ENCODE measurements around the gene ANKS1B. TPM values are rescaled to one million over a fixed set of nuclear protein-coding genes. Genes with fewer than 3 reads are reported as not detected.

The ANKS1B gene
- total RNA-seq, 1 experiment from 2014 or later: 5.8 TPM

DNA sequence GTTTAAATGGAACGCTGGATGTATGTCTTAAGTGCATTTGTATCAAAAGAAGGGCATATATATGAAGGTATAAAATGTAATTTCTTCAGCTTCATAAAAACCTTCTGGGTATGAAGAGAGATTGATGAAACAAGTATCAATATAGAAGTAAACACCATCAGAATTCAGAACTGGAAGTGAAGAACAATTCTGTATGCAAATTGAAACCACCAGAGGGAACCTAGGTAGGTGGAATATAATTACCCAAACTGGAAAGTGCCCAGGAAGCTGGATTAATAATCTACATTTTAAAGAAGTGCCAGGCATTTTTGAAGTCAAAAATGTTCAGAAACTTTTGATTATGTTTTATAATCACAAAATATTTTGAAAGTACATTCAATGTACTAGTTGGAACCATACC, 673.4 kb downstream of the ANKS1B start:
- Mint-ChIP-seq H3K4me1 (no peaks in the 10 kb centered on the region), H3K9me3 (peaks cover 6% of the 10 kb centered on the region; the same call in 1 of the 2 replicates), H3K27ac (no peak overlapping the region), H3K27me3 (ENCODE audit: low read depth) (no peaks in the 10 kb centered on the region), H3K36me3 (no peaks in the 10 kb centered on the region), H3K4me3 (no peak overlapping the region)
- ATAC-seq (no peak), DNase-seq (ENCODE audit: low spot score) (no peak)
- CTCF ChIA-PET: no interaction called here
- TF ChIP-seq JAZF1 (CRISPR knock-in tag; IDR thresholded peaks at IDR 0.05) (no peak), MYBL2 (CRISPR knock-in tag; IDR thresholded peaks at IDR 0.05) (no peak), EMX1 (CRISPR knock-in tag; IDR thresholded peaks at IDR 0.05) (no peak), NFYB (CRISPR knock-in tag; conservative IDR thresholded peaks at IDR 0.05; ENCODE audit: low read depth) (no peak), FOXJ3 (CRISPR knock-in tag; IDR thresholded peaks at IDR 0.05; ENCODE audit: borderline replicate concordance) (no peak), TCF7 (CRISPR knock-in tag; IDR thresholded peaks at IDR 0.05; ENCODE audit: low read depth) (no peak), GABPB1 (CRISPR knock-in tag; IDR thresholded peaks at IDR 0.05) (no peak), TEAD1 (CRISPR knock-in tag; IDR thresholded peaks at IDR 0.05) (no peak), SP1 (CRISPR knock-in tag; conservative IDR thresholded peaks at IDR 0.05) (no peak), ZNF219 (CRISPR knock-in tag; IDR thresholded peaks at IDR 0.05; ENCODE audit: borderline replicate concordance) (no peak)
- TF ChIP-seq, protein P1, sequence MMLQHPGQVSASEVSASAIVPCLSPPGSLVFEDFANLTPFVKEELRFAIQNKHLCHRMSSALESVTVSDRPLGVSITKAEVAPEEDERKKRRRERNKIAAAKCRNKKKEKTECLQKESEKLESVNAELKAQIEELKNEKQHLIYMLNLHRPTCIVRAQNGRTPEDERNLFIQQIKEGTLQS (CRISPR knock-in tag; conservative IDR thresholded peaks at IDR 0.05): no peak
- TF ChIP-seq, protein P2, sequence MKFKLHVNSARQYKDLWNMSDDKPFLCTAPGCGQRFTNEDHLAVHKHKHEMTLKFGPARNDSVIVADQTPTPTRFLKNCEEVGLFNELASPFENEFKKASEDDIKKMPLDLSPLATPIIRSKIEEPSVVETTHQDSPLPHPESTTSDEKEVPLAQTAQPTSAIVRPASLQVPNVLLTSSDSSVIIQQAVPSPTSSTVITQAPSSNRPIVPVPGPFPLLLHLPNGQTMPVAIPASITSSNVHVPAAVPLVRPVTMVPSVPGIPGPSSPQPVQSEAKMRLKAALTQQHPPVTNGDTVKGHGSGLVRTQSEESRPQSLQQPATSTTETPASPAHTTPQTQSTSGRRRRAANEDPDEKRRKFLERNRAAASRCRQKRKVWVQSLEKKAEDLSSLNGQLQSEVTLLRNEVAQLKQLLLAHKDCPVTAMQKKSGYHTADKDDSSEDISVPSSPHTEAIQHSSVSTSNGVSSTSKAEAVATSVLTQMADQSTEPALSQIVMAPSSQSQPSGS (CRISPR knock-in tag; IDR thresholded peaks at IDR 0.05; ENCODE audit: borderline replicate concordance, low read depth): no peak
- TF ChIP-seq, protein P3, sequence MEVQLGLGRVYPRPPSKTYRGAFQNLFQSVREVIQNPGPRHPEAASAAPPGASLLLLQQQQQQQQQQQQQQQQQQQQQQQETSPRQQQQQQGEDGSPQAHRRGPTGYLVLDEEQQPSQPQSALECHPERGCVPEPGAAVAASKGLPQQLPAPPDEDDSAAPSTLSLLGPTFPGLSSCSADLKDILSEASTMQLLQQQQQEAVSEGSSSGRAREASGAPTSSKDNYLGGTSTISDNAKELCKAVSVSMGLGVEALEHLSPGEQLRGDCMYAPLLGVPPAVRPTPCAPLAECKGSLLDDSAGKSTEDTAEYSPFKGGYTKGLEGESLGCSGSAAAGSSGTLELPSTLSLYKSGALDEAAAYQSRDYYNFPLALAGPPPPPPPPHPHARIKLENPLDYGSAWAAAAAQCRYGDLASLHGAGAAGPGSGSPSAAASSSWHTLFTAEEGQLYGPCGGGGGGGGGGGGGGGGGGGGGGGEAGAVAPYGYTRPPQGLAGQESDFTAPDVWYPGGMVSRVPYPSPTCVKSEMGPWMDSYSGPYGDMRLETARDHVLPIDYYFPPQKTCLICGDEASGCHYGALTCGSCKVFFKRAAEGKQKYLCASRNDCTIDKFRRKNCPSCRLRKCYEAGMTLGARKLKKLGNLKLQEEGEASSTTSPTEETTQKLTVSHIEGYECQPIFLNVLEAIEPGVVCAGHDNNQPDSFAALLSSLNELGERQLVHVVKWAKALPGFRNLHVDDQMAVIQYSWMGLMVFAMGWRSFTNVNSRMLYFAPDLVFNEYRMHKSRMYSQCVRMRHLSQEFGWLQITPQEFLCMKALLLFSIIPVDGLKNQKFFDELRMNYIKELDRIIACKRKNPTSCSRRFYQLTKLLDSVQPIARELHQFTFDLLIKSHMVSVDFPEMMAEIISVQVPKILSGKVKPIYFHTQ (CRISPR knock-in tag; IDR thresholded peaks at IDR 0.05): no peak
- TF ChIP-seq, protein P4, sequence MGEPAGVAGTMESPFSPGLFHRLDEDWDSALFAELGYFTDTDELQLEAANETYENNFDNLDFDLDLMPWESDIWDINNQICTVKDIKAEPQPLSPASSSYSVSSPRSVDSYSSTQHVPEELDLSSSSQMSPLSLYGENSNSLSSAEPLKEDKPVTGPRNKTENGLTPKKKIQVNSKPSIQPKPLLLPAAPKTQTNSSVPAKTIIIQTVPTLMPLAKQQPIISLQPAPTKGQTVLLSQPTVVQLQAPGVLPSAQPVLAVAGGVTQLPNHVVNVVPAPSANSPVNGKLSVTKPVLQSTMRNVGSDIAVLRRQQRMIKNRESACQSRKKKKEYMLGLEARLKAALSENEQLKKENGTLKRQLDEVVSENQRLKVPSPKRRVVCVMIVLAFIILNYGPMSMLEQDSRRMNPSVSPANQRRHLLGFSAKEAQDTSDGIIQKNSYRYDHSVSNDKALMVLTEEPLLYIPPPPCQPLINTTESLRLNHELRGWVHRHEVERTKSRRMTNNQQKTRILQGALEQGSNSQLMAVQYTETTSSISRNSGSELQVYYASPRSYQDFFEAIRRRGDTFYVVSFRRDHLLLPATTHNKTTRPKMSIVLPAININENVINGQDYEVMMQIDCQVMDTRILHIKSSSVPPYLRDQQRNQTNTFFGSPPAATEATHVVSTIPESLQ (CRISPR knock-in tag; IDR thresholded peaks at IDR 0.05): no peak
- TF ChIP-seq, protein P5, sequence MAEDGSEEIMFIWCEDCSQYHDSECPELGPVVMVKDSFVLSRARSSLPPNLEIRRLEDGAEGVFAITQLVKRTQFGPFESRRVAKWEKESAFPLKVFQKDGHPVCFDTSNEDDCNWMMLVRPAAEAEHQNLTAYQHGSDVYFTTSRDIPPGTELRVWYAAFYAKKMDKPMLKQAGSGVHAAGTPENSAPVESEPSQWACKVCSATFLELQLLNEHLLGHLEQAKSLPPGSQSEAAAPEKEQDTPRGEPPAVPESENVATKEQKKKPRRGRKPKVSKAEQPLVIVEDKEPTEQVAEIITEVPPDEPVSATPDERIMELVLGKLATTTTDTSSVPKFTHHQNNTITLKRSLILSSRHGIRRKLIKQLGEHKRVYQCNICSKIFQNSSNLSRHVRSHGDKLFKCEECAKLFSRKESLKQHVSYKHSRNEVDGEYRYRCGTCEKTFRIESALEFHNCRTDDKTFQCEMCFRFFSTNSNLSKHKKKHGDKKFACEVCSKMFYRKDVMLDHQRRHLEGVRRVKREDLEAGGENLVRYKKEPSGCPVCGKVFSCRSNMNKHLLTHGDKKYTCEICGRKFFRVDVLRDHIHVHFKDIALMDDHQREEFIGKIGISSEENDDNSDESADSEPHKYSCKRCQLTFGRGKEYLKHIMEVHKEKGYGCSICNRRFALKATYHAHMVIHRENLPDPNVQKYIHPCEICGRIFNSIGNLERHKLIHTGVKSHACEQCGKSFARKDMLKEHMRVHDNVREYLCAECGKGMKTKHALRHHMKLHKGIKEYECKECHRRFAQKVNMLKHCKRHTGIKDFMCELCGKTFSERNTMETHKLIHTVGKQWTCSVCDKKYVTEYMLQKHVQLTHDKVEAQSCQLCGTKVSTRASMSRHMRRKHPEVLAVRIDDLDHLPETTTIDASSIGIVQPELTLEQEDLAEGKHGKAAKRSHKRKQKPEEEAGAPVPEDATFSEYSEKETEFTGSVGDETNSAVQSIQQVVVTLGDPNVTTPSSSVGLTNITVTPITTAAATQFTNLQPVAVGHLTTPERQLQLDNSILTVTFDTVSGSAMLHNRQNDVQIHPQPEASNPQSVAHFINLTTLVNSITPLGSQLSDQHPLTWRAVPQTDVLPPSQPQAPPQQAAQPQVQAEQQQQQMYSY (CRISPR knock-in tag; IDR thresholded peaks at IDR 0.05): no peak
- TF ChIP-seq, protein P6, sequence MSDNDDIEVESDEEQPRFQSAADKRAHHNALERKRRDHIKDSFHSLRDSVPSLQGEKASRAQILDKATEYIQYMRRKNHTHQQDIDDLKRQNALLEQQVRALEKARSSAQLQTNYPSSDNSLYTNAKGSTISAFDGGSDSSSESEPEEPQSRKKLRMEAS (CRISPR knock-in tag; IDR thresholded peaks at IDR 0.05): no peak
- POLR2A ChIA-PET: no interaction called here
